Measurements from ENCODE around the gene RABEP2. TPM values are rescaled to one million over a fixed set of nuclear protein-coding genes. Genes with fewer than 3 reads are reported as not detected.
"Not testable (repeated sequence)": the region's sequence is repeated elsewhere in the genome, so short reads cannot be mapped to it uniquely, and the experiment has no call there.

The RABEP2 gene
- total and polyA plus RNA-seq, 9 of the 15 experiments (the other 6 are each of a cell fraction or from before 2014, with no cell fraction given): 0.15 to 13.4 (median 3.5) TPM

DNA sequence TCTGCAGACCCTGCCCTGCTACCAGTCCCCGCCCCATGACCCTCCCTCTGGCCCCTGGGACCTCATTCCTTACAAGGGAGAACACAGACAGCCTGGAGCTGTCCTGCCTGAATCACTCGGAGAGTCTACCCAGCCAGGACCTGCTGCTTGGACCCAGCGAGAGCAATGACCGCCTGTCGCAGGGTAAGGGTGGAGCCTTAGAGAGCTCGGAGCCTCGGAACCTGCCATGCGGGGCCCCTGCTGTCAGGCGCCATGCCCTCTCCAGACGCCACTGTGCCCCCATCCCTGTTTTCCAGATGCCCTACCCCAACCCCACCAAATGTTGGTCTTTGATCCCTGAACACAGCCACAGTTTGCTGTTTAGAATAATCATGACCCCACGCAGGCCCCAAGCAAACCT is 55.8 kb downstream of the RABEP2 start:
- FAIRE-seq (no peak), DNase-seq (ENCODE audit: extremely low read depth in 1 of 4, low spot score in 3 of 4) (no peak), ATAC-seq (no peak)
- H3K9me3 ChIP-seq (replicated peaks; ENCODE audit: control insufficient read depth, insufficient read depth, low read depth, low read length): no peaks in the 10 kb centered on the region
- 97% methylated on average over 11 of the region's 11 CpGs for WGBS (ENCODE audit: insufficient coverage, low coverage, missing lambda C conversion rate)
- H3K79me2 ChIP-seq (ENCODE audit: control insufficient read depth, insufficient read depth, low read length): peaks cover 27% of the 10 kb centered on the region
- no TSS peak for BruUV-seq (replicated peaks)
- no peak overlapping the region for H3K4me2 ChIP-seq (ENCODE audit: insufficient read depth, low read length)
- H3K36me3 ChIP-seq (ENCODE audit: control insufficient read depth, insufficient read depth, low read length): peaks cover 86% of the 10 kb centered on the region; the same call in 2 of the 3 replicates
- peaks cover 8% of the 10 kb centered on the region; the same call in 1 of the 2 replicates for H4K20me1 ChIP-seq (replicated peaks; ENCODE audit: control insufficient read depth, insufficient read depth, low read length)
- no peaks in the 10 kb centered on the region; a peak in 1 of 5 replicates for H3K27me3 ChIP-seq (ENCODE audit: control insufficient read depth in 2 of 2, insufficient read depth in 2 of 2, low read length in 2 of 2)
- POLR2A ChIA-PET: interaction anchor here (0.6 to 1.7 kb wide), 2 partner anchors 10 to 49 kb away, joined by 3 to 6 read pairs; partner anchors contain the start of gene ATP2A1
- H2AFZ ChIP-seq (ENCODE audit: low read depth, low read length): no peak overlapping the region
- intact Hi-C loops (cut with micrococcal nuclease): no loop called here
- CTCF ChIA-PET (ENCODE audit: low intra/inter-chr PET ratio): no interaction called here
- H3K9me1 ChIP-seq (ENCODE audit: control insufficient read depth, insufficient read depth, low read length): no peaks in the 10 kb centered on the region
- TF ChIP-seq POLR2AphosphoS5 (IDR thresholded peaks at IDR 0.05; ENCODE audit: control insufficient read depth, insufficient read depth, low read depth, low read length): no peak
- TF ChIP-seq RBFOX2 (IDR thresholded peaks at IDR 0.05; ENCODE audit: low read depth, low read length): 0 out of 2 replicates have a peak, but pooled peaks have one; percentile 29
- peaks cover 9 to 33% of the 10 kb centered on the region in 2 experiments; a peak in 4 of 5 replicates for H3K4me1 ChIP-seq (replicated peaks in 1 of 2; ENCODE audit: control insufficient read depth in 2 of 2, insufficient read depth in 2 of 2, low read length in 2 of 2)
- H3K27ac ChIP-seq (ENCODE audit: extremely low read depth, low read depth, low read length): no peak overlapping the region
- H3K9ac ChIP-seq (ENCODE audit: insufficient read depth in 1 of 2, low read depth in 2 of 2, low read length in 2 of 2): peak overlapping the region in 1 of 2 experiments; percentile 63; a peak in 2 of 4 replicates
- in situ Hi-C loops (cut with MboI): no loop called here
- no peak overlapping the region for H3K4me3 ChIP-seq

DNA sequence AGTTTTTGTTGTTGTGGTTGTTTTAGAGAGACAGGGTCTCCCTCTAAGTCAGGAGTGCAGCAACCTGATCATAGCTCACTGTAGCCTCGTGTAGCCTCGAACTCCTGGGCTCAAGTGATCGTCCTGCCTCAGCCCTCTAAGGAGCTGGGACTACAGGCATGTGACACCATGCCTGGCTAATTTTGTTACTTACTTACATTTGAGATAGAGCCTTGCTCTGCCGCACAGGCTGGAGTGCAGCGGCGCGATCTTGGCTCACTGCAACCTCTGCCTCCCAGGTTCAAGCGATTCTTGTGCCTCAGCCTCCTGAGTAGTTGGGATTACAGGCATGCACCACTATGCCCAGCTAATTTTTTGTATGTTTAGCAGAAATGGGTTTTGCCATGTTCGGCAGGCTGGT is 57.4 kb downstream of the RABEP2 start:
- CTCF ChIA-PET (ENCODE audit: low intra/inter-chr PET ratio); FAIRE-seq; H3K4me3 ChIP-seq; H3K9ac ChIP-seq (ENCODE audit: insufficient read depth in 1 of 2, low read depth in 2 of 2, low read length in 2 of 2); BruUV-seq (replicated peaks); H3K9me3 ChIP-seq (replicated peaks; ENCODE audit: control insufficient read depth, insufficient read depth, low read depth, low read length); H3K4me2 ChIP-seq (ENCODE audit: insufficient read depth, low read length); H2AFZ ChIP-seq (ENCODE audit: low read depth, low read length); H3K9me1 ChIP-seq (ENCODE audit: control insufficient read depth, insufficient read depth, low read length); H3K27me3 ChIP-seq (ENCODE audit: control insufficient read depth in 2 of 2, insufficient read depth in 2 of 2, low read length in 2 of 2); H4K20me1 ChIP-seq (replicated peaks; ENCODE audit: control insufficient read depth, insufficient read depth, low read length); in situ Hi-C loops (cut with MboI); ATAC-seq; intact Hi-C loops (cut with micrococcal nuclease); H3K27ac ChIP-seq (ENCODE audit: extremely low read depth, low read depth, low read length); DNase-seq (ENCODE audit: extremely low read depth in 1 of 4, low spot score in 3 of 4): not testable (repeated sequence)
- Histone ChIP-seq H3K4me1 (replicated peaks in 1 of 2; ENCODE audit: control insufficient read depth in 2 of 2, insufficient read depth in 2 of 2, low read length in 2 of 2) (peaks cover 9 to 26% of the 10 kb centered on the region in 2 experiments; a peak in 4 of 5 replicates), H3K36me3 (ENCODE audit: control insufficient read depth, insufficient read depth, low read length) (peaks cover 72% of the 10 kb centered on the region; the same call in 2 of the 3 replicates), H3K79me2 (ENCODE audit: control insufficient read depth, insufficient read depth, low read length) (peaks cover 41% of the 10 kb centered on the region)
- POLR2A ChIA-PET: interaction anchor here (0.6 to 1.7 kb wide), 4 partner anchors 8 to 29 kb away, joined by 4 to 8 read pairs (median 7); partner anchors contain the start of gene ATP2A1
- WGBS (ENCODE audit: insufficient coverage, low coverage, missing lambda C conversion rate): 95% methylated on average over 9 of the region's 9 CpGs
